IPS DF 19.7 (cell line): ENCODE measurements around the gene PIMREG.

Source experiments
- DNase-seq: peaks from one replicate; pipeline ENCODE4 v3.0.0-alpha.2; 2013; ENCODE audit warnings: low read depth, low spot score

PIMREG gene, protein sequence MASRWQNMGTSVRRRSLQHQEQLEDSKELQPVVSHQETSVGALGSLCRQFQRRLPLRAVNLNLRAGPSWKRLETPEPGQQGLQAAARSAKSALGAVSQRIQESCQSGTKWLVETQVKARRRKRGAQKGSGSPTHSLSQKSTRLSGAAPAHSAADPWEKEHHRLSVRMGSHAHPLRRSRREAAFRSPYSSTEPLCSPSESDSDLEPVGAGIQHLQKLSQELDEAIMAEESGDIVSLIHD

DNA sequence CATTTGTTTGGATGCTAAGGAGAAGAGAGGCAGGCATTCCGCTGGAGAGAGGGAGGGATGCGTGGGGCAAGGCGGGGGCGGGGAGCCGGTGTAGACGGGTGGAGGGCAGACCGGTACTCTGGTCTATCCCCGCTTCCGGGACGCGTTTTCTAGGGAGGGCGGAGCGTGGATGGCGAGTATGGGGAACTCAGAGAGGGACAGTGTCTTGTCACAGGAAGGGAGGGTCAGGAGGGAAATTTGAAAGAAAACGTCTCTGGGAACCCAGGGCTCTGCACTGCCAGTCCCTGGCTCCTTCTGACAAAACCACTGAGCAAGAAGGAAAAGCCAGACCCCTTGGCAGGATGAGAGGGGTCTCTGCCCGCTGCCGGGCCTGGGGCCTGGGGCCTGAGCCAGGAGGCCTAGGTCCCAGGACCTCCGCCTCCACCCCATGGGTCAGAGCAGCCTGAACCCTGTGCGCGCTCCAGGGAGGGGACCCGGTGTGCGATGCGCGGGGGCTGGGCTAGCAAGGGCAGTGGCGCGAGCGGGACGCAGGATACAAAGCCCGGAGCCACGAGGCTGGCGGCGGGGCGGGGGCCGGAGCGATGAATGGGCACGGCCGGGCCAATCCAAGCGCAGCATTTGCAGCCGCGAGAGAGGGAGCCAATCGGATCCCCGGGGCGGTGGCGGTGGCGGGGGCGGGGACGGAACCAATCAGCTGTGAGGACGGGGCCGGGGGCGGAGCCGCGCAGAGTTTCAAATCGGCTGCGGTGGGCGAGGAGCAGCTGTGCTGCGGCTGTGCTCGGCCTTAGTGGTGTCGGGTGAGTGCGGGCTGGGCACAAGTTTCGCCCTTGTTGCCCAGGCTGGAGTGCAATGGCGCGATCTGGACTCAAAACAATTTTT lies at the start of gene PIMREG:
PIMREG (plus strand) TSS at position 764 of the 879 bp plus-strand sequence. CDS start 656 bp downstream, outside the sequence.
- no peak for DNase-seq

DNA sequence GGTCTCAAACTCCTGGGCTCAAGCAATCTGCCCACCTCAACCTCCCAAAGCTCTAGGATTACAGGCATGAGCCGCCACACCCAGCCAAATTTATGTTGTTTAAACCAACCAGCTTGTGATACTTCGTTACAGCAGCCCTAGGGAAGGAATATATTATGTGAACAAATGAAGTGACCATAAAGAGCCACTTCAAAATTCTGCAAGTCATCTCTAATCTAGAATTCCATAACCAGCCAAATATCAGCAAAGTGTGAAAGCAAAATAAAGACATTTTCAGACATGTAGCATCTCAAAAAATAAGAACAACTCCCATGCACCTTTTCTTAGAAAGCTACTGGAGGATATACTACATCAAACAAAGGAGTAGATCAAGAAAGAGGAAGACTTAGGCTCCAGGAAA lies 45.3 kb upstream of the PIMREG start:
- DNase-seq, result no peak

DNA sequence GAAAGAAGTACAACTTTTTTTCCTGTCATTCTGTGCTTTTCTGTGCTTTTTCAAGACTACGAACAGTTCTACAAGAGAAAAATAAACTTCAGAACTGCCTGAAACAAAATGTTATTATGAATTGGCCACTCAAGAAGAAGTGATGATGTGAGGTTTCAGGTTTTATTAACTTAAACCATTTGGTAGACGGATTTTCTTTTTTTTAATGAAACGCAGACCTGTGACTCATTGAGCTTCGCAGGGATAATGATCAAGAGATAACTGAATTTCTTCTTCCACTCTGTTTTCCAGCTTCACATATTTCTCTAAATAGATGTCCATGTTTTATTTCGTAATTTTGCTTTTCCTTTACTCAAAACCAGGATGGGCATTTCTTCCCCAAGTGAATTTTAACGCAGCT lies 42.0 kb upstream of the PIMREG start:
- no peak for DNase-seq

DNA sequence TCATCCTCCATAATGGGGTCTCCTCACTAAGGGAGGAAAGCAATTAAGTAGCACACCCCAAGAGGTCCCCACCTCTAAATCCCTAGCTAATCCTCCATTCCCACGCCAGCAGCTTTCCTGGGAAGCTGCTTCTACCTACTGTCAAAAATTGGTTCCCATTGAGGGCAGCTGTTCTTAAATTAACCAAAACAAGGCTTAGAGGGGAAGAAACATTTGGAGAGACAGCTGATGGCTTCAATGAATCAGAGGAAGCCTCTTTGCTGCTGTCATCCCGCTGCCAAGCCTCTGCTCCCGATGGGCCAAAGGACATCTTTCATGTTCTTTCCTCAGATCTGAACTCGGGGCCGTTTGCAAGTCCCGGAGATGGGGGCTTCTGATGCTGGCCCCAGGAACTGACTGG lies 36.0 kb upstream of the PIMREG start:
- DNase-seq, result no peak

DNA sequence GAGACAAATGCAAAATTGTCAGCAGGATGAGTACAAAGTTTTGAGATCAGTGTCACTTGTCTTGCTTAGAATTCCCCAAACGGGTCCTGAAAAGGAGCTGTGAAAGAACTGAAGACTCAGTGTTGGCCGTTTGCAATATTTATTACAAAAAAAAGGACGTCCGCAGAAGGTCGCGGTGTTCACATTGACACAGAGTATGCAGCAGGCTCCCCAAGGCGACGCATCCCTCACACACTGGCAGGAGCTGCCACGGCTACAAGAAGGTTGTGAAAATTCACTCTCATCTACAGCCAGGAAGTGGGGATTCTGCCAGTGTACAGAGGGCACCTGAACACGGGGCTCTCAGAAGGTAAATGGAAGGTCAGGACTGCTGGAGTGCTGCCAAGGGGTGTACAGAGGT lies 35.5 kb upstream of the PIMREG start:
- DNase-seq, result no peak

DNA sequence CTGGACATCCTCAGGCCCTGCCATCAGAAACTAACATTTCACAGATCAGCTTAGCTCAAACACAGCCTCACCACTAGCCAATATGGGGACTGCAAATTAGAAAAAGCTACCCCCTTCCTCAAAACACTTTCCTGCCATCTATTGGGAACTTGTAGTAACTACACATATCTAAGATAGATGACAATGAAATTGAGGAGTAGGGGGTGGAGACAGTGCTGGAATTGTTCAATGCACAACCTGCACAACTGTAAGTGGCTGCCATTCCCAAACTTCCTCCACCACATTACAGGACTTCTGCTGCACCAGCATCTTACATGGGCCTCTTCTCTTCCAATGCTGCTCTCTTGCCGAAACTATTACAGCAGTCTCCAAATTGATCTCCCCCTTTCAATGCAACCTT lies 31.2 kb upstream of the PIMREG start:
- DNase-seq, result no peak

DNA sequence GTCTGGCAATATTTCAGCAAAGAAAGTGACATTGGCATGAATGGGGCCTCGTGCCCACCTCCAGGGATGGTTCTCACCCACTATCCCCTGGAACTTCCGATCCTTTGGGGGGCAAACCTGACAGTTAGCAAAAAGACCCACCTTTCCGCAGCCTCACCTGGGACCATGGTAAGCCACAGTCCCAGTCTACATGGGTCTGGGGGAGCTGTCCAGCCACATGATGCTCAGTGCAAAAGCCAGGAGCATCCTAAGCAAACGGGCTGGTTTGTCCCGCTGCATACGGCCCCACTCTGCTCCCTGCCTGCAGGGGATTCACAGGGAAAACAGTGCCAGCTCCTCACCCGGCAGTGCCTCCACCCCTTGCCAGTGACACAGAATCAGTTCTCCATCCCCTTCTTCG lies 28.6 kb upstream of the PIMREG start:
- DNase-seq, result no peak

DNA sequence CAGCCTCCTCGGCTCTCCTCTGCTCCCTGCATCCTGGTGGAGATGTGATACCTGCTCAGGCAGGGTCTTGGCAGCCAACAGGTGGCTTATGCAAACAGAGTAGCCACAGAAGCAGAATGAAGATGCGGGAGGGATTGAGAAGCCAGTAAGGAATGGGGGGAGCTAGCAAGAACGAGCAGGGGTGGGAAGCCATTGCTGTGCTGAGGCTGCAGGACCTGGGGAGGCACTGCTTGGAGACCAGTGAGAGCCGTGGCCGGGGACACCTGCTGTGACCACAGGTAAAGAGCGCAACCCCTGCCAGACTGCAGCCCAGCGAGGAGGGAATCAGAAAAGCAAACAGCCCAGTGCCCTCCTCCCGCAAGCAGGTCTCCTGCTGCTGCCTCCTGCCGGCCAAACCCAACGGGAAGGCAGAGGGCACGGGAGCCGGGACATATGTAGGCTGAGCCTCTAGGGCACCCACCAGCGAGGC lies 24.0 kb upstream of the PIMREG start:
- DNase-seq, result no peak

DNA sequence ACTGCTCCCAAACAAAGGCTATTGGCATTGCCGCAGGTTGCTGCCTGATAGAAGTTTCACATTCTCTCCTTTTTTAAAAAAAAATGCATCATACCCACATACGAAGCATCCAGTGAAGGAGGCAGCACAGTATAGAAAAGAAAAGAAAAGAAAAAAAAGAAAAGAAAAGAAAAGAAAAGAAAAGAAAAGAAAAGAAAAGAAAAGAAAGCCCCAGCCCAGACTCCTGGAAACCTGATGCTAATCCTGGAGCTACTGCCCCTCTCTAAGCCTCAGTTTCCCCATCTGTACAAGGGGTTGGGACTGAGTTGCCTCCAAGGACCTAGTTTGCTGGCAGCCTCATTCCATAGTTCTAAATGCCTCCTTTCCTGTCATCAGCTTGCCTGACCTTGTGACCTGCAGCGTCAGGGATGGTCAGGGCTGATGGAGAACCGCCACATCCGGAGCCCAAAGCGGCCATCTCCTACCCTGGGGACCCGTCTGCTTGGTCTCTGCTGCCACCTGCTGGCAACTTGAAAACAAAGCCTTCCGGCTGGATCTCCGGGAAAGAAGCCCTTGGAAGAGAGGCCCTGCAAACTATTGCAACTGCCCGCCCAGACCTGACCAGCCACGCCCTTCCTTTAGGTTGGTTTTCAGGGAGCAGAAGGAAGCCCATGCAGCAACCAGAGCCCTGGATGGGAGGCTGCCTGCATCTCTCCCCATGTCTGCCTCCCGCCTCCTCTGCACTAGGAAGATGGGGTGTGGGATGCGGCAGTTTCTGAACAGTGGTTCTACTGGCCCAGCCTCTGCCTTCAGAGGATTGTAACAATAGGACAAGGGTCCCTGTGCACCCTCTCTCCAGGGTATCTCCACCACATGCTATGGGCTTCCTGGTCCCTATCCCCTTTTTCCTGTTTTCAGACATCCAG lies 22.3 kb upstream of the PIMREG start:
- no peak for DNase-seq

DNA sequence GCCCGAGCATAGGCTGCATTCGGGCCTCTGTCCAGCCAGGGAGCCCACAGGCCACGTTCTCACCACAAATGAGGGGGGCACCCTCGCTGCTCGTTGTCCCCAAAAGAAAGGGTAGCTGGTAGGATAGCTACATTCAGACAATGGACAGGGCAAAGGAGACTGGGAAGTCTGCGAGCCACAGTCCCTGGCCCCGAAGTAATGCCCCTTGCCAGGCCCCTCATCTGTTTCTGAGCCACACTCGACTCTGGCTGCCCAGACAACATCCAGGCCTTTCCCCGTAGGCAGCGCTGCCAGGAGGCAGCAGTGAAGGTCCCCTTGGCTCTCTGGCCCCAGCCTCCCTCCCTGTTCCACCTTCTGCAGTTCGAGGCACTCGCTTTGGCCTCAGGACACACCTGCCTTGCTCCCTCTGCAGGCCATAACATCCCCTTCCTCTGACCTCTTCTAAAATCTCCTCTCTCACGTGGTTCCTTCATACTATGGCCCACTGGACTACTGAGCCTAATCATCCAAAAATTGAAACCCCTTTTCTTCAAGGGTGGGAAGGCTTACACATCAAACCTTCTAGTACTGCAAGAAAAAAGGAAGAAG lies 21.5 kb upstream of the PIMREG start:
- no peak for DNase-seq

DNA sequence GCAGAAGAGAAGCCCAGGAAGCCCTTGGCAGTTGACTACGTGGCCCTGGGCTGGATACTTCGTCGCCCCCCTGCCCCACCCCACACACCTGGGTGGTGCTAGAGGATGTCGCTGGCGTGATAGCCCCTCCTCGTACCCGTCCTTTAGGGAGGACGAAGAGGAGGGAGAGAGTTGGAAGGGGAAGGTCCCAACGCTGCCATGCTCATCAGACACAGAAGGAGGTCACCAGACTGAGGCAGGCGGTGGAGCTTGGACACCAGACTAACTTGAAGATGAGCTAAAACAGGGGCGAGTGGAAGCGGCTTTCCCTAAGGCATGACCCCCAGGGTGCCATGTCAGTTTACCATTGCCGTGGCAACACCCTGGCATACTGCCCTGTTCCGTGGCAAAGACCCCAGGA lies 20.3 kb upstream of the PIMREG start:
- no peak for DNase-seq

DNA sequence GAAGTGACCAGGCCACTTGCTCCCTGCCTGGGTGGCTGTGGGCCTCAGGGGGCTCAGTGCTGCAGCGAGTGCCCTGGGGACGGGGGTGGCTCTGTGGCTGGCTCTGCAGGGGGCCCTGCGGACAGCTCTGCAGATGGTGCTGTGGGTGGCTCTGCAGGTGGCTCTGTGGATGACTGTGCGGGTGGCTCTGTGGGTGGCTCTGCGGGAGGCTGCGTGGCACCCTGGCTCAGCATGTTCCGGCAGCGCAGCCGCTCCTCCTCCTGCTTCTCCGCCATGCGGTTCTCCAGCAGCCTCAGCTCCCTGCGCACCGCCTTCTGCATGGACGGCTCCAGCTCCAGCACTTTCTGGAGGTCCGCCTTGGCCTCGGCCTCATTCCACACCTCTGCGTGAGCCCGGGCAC lies 18.8 kb upstream of the PIMREG start:
- DNase-seq, result no peak

DNA sequence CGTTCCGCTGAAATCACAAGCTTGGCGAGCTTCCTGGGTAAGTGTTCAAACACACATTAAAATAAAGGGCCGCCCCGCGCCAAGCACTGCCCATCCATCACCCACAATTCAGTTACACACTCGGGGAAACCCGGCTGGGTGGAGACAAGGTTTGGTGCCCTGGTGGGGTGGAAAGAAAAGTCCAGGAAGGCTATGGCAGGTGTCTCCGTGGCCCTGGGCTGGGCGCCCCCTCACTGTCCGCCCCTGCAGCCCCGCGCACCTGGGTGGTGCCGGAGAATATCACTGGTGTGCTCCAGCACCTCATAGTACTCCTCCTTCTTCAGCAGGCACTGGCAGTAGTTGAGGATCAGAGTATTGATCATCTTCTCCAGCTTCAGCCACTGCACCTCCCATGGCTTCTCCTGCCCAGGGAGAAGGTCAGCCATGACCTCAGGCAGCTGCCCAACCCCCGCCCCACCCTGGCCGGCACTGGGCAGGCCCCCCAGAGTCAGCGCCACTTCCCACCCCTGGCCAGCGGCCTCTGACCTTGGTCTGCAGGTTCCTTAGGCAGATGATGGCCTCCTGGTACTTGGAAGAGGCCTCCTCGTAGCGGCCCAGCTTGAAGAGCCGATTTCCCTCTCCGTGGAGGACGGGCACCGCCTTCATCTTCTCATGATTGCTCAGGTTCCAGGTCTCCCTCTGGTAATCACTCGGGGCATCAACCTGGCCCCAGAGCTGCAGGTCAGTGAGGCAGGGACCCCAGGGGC lies 17.7 kb upstream of the PIMREG start:
- DNase-seq, result no peak

DNA sequence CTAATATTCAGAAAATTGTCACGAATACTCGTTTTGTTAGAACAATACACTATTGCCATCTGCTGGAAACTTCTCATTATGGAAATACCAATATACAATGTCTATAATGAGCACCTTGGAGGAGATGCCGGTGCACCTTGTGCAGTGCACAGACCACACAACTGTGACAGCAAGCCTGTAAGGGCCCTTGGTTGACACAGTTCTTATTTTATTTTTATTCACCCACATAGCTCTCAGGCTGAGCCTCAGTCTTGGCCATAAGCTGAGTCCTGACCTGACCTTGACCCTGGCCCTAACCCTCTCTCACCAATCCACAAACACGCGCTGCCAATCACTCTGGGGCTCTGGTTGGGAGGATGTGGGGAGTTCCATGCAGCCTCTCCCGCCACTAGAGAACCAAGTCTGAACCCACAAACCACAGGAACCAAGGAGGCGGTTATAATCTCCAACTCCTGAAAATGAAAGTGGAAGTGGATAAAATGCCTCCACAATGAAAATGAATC lies 16.9 kb upstream of the PIMREG start:
- DNase-seq, result no peak

DNA sequence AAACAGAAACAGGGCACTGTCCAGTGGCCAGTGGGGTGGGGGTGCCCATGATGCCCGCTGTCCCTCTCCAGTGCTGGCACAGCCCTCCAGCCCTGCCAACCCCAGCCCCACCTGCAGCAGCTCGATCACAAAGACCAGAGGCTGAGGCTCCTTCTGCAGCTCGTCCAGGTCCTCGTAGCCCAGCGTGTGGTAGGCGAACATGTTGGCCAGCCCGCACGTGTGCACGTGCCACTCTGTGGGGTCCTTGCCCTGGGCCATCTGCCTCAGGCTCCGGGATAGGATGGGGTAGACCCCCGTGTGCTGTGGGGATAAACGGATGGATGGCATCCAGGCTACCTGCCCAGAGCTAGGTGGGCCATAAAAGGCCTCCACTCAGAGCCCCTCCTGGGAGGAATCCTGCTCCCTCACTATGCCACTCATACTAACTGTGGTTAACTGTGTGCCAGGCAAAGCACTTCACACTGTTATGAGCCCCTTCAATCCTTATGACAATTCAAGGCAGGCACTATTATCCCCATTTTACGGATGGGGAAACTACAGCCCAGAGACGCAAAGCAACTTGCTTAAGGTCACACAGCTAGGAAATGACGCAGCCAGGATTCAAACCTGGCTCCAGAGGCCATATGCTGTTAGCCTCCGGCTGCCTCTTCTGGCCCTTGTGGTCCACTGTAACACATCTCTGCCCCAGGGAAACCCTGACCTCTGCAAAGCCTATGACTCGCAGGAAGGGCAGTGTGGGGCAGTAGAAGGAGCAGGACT lies 15.9 kb upstream of the PIMREG start:
- DNase-seq, result no peak

DNA sequence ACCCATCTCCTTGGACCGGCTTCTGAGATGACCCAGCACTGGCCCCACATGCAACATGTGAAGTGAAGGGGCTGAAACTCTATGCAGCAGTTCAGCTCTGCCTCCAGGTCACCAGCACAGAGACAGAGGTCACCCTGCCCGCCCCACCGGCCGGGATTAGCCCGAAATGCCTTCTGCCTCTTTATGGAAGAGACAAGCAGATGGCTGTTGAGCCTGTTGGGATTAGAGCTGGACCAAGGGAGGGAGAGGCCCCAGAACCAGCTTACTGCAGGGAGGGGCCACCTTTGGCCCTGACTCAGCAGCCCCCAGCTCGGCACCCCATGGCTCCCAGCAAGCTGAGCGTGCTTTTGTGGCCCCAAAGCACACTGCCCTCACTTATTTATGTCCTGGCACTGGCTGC lies 15.0 kb upstream of the PIMREG start:
- DNase-seq, result no peak

DNA sequence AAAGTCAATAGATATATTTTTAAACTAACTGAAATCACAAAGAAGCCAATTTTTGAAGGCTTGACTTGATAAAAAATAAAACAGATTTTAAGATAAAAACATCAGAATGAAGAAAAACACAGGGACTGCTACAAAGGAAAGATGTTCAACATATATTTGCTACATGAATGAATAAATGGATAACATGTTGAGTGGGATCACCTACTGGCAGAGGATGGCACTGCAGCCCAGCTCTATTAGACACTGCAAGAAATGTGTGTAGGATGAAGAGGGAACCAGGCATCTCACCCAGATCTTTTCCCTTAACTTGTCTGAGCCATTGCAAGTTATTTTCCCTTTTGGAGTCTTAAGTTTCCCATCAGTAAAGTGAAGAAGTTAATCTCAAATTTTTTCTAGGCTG lies 13.5 kb upstream of the PIMREG start:
- DNase-seq, result no peak

DNA sequence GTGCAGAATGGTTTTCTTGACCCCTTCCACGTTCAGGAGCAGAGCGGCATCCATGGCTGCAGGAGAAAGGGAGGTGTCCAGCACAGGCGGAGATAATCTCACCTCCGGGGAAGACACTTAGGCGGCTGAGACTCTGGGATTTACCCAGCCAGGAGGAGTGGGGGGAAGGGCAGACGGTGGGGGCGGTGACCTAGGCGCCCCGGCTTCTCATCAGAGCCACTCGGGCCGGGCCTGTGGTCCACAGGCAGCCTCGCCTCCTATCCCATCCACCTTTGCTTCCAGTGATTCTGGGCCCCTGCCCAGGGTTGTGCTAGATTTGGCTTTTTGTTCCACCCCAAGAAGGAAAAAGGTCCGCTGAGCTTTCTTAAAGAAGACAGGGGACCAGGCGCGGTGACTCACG lies 9.2 kb upstream of the PIMREG start, which contains the start of gene AIPL1:
AIPL1 (minus strand) TSS at position 71 of the 400 bp plus-strand sequence; CDS start at position 54, 17 bp downstream.
- DNase-seq, result no peak

DNA sequence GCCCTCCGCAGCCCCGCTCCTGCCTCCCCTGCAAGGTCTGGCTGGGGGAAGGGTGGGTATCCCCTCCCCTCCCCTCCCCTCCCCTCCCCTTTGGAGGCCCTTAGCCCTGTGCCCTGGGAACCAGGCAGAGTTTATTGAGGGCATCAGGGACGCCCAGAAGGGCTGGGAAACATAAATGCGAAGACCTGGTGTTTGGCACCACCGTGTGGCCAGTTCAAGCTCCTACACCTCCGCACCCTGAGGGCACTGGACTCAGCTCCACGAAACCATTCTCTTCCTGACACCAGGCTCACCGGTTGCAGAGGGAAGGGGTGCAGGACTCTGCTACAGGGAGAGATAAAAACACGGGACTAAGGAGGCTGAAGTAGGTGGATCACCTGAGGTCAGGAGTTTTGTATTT lies 8.3 kb upstream of the PIMREG start:
- DNase-seq, result no peak

DNA sequence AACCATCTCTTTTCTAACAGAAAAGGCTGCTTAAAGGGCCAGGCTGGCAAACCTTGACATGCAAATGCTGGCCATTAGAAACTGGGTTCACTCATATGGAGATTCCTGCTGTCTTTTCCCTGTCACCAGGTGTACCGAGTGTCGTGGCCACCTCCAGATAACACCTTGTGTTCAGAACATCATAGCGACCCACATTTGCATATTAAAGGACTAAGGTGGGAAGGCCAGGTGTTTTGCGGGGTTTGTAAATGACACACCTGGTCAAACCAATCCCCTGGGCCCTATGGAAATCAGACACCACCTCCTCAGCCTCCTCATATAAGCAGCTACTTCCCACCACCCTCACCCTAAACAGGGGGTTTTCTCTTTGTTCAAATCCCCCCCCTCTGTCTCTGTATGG lies 6.8 kb upstream of the PIMREG start:
- DNase-seq, result no peak
